Ishikawa (cell line): ENCODE results near the gene FSIP1.

Experiments
- CEBPB ChIP-seq: IDR thresholded peaks from 2 replicates; pipeline ENCODE4 v1.6.1; 2012
- EP300 ChIP-seq: IDR thresholded peaks from 2 replicates; pipeline ENCODE4 v1.6.1; 2012; ENCODE audit warnings: borderline replicate concordance
- FOXM1 ChIP-seq: IDR thresholded peaks from 2 replicates; pipeline ENCODE4 v1.6.1; 2012; ENCODE audit warnings: low read depth, borderline replicate concordance
- NFIC ChIP-seq: IDR thresholded peaks from 2 replicates; pipeline ENCODE4 v1.6.1; 2012
- RAD21 ChIP-seq: IDR thresholded peaks from 2 replicates; pipeline ENCODE4 v1.6.1; 2012; ENCODE audit warnings: low read depth
- TAF1 ChIP-seq: IDR thresholded peaks from 2 replicates; pipeline ENCODE4 v1.6.1; 2012; ENCODE audit warnings: low read depth, mild to moderate bottlenecking
- TEAD4 ChIP-seq: IDR thresholded peaks from 2 replicates; pipeline ENCODE4 v1.6.1; 2012
- YY1 ChIP-seq: IDR thresholded peaks from 2 replicates; pipeline ENCODE4 v1.6.1; 2012; ENCODE audit warnings: low read depth
- TF ChIP-seq, protein P1 (sequence below): IDR thresholded peaks from 2 replicates; pipeline ENCODE4 v1.6.1; 2012
- TF ChIP-seq, protein P2 (sequence below): IDR thresholded peaks from 2 replicates; pipeline ENCODE4 v1.6.1; 2012
- TF ChIP-seq, protein P3 (sequence below): IDR thresholded peaks from 2 replicates; pipeline ENCODE4 v1.6.1; 2012; ENCODE audit warnings: low read depth, mild to moderate bottlenecking

DNA sequence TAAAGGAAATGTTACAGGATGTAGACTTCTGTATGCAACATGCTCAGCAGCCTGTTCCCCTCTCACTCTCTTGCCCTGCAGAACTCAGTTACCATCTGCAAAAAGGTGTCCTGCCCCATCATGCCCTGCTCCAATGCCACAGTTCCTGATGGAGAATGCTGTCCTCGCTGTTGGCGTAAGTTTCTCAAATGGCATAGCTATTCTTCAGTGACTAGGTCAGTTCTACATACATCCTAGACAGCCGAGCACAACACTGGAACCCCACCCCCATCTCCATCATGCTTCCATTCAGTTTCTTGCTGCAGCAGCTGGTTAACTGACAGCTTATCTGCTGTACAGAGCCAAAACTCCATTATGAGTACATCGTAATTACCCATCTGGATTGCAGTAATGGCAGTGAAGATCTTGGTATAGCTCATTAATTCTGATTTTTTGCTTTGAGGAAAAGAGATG is 197.2 kb downstream of the FSIP1 start:
- TF ChIP-seq, protein P1, sequence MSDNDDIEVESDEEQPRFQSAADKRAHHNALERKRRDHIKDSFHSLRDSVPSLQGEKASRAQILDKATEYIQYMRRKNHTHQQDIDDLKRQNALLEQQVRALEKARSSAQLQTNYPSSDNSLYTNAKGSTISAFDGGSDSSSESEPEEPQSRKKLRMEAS: no peak
- TF ChIP-seq TAF1: no peak
- TF ChIP-seq RAD21: no peak
- no peak for TF ChIP-seq TEAD4
- TF ChIP-seq EP300: no peak
- TF ChIP-seq YY1: no peak
- TF ChIP-seq NFIC: no peak
- no peak for TF ChIP-seq CEBPB
- TF ChIP-seq, protein P2, sequence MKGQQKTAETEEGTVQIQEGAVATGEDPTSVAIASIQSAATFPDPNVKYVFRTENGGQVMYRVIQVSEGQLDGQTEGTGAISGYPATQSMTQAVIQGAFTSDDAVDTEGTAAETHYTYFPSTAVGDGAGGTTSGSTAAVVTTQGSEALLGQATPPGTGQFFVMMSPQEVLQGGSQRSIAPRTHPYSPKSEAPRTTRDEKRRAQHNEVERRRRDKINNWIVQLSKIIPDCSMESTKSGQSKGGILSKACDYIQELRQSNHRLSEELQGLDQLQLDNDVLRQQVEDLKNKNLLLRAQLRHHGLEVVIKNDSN: no peak
- TF ChIP-seq FOXM1: no peak
- TF ChIP-seq, protein P3, sequence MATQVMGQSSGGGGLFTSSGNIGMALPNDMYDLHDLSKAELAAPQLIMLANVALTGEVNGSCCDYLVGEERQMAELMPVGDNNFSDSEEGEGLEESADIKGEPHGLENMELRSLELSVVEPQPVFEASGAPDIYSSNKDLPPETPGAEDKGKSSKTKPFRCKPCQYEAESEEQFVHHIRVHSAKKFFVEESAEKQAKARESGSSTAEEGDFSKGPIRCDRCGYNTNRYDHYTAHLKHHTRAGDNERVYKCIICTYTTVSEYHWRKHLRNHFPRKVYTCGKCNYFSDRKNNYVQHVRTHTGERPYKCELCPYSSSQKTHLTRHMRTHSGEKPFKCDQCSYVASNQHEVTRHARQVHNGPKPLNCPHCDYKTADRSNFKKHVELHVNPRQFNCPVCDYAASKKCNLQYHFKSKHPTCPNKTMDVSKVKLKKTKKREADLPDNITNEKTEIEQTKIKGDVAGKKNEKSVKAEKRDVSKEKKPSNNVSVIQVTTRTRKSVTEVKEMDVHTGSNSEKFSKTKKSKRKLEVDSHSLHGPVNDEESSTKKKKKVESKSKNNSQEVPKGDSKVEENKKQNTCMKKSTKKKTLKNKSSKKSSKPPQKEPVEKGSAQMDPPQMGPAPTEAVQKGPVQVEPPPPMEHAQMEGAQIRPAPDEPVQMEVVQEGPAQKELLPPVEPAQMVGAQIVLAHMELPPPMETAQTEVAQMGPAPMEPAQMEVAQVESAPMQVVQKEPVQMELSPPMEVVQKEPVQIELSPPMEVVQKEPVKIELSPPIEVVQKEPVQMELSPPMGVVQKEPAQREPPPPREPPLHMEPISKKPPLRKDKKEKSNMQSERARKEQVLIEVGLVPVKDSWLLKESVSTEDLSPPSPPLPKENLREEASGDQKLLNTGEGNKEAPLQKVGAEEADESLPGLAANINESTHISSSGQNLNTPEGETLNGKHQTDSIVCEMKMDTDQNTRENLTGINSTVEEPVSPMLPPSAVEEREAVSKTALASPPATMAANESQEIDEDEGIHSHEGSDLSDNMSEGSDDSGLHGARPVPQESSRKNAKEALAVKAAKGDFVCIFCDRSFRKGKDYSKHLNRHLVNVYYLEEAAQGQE: no peak
